Activated CD8-positive, alpha-beta memory T cell treated with anti-CD3 and anti-CD28 coated beads for 48 hours (primary cell): ENCODE results near the gene JUN.

Experiments used
- DNase-seq, 3 experiments: peaks; one replicate each; pipeline ENCODE4 v3.0.0-alpha.2; 2020; ENCODE audit warnings: low read depth in 2 of 3, low spot score in 2 of 3

Gene JUN

DNA sequence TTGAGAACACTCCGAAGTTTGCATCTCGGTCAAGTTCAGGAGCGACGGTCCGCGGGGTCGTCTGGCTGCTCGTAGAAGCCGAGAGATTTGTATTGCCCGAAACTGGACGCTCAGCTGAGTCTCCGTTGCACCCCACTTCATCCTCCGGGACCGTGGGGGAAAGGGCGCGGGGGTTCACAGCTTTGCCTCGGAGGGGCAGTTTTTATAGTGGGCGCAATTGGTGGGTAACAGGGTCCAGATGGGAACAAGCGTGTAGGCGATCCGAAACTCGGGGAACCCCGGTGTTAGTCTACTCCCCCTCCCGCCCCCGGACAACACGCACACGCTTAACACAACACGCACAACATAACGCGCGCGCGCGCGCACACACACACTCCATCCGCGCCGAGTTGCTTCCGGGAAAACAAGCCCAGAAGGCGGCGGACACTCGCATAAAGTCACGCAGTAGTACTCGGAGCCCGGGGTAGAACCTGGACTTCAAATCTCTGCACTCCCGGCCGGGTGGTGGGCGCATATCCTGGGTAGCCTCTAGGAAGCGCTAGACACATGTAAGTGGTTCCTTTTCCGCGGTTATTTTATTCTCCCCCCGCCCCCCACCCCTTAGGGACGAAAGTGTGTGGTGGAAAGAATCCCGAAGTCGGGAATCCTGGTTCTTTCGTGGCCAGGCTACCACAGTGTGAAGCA lies 1.1 kb upstream of the JUN start:
- DNase-seq, result peak; percentile 38 to 49 (median 40)

GRCh38 chr1:58783090-58783992 lies 506 bp downstream of the JUN start:
- DNase-seq, result peak; percentile 16 to 81 (median 26)

DNA sequence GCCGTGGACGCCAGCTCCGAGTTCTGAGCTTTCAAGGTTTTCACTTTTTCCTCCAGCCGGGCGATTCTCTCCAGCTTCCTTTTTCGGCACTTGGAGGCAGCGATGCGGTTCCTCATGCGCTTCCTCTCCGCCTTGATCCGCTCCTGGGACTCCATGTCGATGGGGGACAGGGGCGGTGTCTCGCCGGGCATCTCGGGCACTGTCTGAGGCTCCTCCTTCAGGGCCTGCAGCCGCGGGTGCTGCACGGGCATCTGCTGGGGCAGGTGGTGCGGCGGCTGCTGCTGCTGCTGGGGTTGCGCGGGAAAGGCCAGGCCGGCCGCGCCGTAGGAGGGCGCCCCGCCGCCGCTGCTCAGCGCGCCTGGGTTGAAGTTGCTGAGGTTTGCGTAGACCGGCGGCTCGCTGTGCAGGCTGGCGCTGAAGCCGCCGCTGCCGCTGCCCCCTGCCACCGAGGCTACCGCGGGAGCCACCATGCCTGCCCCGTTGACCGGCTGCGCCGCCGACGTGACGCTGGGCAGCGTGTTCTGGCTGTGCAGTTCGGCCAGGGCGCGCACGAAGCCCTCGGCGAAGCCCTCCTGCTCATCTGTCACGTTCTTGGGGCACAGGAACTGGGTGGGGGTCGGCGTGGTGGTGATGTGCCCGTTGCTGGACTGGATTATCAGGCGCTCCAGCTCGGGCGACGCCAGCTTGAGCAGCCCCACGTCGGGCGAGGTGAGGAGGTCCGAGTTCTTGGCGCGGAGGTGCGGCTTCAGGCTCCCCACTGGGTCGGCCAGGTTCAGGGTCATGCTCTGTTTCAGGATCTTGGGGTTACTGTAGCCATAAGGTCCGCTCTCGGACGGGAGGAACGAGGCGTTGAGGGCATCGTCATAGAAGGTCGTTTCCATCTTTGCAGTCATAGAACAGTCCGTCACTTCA lies 1.4 kb downstream of the JUN start:
- DNase-seq, result peak; percentile 13 to 36 (median 35)

DNA sequence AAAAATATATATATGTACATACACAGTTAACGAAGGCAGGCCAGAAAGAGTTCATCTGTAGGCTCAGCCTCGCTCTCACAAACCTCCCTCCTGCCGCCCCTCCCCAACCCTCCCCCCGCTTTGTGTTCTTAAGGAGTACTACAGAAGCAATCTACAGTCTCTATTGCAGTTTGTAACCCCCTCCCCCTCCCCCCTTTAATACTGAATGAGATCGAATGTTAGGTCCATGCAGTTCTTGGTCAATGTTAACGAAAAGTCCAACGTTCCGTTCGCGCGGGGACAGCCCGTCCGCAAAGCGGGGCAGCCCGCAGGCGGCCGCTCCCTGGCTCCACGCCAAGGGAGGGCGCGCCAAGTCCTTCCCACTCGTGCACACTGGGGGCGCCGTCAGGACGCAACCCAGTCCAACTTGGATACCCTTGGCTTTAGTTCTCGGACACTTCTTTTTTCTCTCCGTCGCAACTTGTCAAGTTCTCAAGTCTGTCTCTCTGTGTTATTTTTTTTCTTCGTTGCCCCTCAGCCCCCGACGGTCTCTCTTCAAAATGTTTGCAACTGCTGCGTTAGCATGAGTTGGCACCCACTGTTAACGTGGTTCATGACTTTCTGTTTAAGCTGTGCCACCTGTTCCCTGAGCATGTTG lies 2.2 kb downstream of the JUN start:
- peak; percentile 6 to 13 (median 12) for DNase-seq

DNA sequence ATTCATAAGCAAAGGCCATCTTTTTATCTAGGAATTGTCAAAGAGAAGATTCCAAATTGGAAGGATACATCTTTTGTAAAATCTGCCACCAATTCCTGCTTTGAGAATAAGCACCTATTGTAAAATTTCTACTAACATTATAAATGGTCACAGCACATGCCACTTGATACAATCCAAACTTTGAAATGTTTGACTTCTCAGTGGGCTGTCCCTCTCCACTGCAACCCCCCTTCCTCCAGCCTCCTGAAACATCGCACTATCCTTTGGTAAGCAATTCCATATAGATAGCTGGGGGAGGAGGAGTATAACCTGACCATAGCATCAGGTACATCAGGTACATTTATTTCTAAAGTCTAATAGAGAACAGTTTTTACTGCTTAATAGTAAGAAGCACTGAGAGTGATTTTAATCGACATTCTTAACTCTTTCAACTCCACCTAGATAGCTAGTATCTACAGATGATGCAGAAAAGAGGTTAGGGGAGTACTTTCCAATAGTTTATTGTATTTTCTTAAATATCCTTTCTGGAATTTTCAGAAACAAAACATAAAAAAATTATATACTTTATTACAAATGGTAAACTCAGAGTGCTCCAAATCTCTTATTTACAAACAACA lies 2.9 kb downstream of the JUN start:
- no peak for DNase-seq

- DNase-seq, result no peak
Measured at GRCh38 chr1:58780411-58780810, 3.4 kb downstream of the JUN start.

GRCh38 chr1:58779801-58780382 lies 4.0 kb downstream of the JUN start:
- DNase-seq, result no peak

- DNase-seq, result no peak
Measured at GRCh38 chr1:58779059-58779754, 4.6 kb downstream of the JUN start.

DNA sequence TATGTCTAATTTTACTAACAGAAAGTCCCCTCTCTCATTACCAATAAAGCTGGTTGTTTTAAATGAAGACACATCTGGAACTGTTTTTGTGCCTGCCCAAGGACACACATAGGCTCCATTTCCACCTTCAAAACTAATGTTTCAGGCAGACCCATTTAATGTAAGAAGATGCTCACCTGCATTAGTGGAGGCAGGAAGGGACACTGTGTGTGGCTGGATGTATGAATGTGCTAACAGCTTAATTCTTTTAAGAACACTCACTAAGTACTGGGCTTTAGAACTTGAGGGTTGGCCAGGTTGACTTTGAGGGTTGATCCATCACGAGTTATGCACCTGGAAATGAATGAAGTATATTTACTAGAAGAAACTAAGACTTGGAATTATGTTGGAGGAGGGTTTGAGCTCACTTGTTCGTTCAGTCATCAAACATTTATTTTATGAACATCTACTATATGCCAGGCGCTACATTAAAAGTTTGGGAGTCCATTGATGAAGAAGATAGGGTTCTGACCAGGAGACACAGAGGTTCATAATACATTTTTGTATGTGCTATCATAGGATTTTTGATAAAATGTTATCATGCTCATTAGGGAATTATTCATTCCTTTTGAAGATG lies 5.4 kb downstream of the JUN start:
- no peak for DNase-seq

DNA sequence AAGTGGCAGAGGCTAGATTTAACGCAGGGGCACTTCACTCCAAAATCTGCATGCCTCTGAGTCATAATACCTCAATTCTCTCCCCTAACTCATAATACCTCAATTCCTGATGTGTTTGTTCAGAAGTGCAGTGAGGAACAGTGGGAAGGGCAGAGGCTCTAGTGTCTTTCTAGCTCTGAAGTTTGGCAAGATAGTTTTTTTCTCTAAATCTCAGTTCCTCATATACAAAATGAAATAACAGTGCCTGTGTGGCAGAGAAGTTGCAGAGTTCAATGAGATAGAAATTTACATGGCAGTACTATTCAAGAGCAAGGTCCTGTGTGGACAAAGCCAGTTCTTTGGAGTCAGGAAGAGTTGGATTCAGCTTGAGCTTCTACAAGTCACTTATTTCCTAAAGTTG lies 9.8 kb downstream of the JUN start:
- DNase-seq, result no peak

GRCh38 chr1:58773406-58773840 lies 10.4 kb downstream of the JUN start:
- DNase-seq, result no peak

DNA sequence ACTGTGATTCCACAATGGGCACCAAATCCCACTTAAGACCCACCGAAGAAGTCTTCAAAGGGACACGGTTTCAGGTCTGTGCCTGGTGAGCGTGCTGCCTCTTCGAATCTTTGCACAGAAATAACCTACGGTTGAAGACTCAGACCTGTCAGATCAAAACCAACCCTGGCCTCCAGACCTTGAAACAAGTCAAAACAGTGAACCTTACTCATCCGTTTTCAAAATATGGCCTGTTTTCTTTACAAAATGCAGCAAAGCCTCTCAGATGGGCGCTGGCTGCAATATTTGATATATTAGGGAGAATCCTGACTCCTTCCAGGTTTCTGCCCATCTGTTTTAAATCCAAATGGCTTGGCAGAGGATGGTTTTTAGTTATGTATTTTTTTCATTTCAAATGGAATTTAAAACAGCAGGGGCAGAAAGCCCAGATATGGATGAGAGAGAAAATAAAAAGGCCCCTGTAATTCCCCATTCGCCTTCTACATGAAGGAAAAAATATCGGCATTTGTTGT lies 14.0 kb downstream of the JUN start:
- no peak for DNase-seq

DNA sequence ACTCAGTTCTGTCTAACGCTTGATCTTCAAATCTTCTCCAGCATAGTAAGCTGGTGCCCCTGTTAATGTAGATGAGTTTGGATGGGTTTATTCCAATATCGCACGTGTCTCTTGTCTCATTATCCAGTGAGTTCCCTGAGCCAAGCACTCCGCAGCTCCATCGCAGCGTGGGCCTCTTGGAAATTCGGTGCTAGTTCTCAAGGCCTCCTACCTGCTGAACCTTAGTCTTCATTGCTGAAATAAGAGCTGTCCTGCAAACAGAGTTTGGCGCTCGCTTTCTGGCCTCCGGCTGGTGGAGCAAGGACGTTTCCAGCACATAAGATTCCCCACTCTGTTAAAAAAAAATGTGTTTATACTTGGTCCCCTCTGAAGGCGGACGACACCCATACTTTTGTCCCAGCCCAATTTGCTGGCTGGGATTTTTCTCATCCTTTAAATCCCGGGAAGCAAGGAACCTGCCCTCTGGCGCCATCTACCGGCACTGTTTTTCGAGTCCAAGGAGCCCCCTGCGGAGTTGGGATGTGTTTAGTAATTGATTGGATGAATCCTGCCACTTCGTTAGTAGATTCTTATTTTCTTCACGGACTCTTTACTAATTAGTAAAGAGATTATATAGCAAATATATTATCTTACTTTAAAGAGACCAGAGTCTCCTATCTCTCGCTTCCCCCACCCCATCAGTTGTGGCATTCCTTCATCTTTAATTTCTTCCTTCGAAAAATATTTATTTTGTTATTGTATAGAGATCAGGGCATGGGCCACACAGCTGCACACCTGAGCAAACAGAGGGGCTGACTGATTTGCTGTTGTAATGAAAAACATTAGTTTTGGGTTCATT lies 14.7 kb downstream of the JUN start:
- peak in 2 of 3 experiments; percentile 20 to 22 for DNase-seq

GRCh38 chr1:58768191-58768731 lies 15.6 kb downstream of the JUN start:
- DNase-seq, result no peak

DNA sequence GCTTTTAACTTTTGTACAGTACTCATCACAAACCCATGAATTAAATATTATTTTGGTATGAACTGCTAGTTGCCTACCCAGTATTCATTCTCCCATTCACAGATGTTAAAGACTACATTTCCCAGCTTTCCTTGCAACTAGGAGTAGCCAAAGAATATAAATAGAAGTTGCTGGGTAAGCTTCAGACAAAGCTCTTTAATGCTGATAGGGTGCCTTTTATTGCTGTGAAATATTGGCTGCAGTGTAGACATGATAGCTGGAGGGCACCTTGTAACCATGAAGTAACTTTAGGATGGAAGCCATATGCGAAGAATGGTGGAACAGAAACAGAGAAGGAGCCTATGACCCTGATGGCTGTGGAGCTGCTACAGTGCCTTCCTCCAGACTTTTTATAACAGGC lies 16.7 kb downstream of the JUN start:
- no peak for DNase-seq

DNA sequence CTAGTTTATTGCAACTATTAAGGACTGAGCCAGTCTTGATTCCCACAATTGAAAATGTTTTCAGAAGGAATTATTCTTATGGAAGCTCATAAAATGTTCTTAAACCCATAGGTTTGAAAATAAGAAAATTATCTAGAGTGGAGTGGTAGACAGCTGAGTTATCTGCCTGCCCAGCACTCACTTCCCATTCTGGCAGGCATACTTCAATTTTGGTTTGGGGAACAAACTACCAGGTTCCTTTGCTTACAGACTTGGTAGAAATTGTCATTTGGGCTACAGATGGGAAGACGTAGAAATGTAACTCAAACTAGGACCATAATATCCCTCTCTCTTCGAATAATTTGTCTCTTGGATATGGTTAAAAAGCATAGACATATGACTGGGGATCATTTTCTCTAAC lies 18.4 kb downstream of the JUN start:
- DNase-seq, result no peak

- DNase-seq, result no peak
Measured at GRCh38 chr1:58765006-58765405, 18.8 kb downstream of the JUN start.
